Lung microvascular endothelial cell (primary cell): ENCODE results near the gene TTC32. TPM values are rescaled to one million over a fixed set of nuclear protein-coding genes. Genes with fewer than 3 reads are reported as not detected.
A peak's percentile ranks its signal among the peaks of the same experiment; 100 is the strongest.
"Not testable (repeated sequence)": the region's sequence is repeated elsewhere in the genome, so short reads cannot be mapped to it uniquely, and the experiment has no call there.

Experiments
- DNase-seq, 2 donors: peaks; one replicate each; pipeline versions ENCODE4 v3.0.0 to v3.0.0-alpha.2; 2010; ENCODE audit warnings: low read depth in 2 of 2
- total RNA-seq: library from RNA; depleted of rRNA; stranded (reverse); fragments of >200 nt; gene quantifications from 2 replicates; pipeline ENCODE4 v1.2.1, GENCODE V29; 2014

Gene TTC32
- total RNA-seq, 1 donor from 2014 or later = 8.3 TPM

DNA sequence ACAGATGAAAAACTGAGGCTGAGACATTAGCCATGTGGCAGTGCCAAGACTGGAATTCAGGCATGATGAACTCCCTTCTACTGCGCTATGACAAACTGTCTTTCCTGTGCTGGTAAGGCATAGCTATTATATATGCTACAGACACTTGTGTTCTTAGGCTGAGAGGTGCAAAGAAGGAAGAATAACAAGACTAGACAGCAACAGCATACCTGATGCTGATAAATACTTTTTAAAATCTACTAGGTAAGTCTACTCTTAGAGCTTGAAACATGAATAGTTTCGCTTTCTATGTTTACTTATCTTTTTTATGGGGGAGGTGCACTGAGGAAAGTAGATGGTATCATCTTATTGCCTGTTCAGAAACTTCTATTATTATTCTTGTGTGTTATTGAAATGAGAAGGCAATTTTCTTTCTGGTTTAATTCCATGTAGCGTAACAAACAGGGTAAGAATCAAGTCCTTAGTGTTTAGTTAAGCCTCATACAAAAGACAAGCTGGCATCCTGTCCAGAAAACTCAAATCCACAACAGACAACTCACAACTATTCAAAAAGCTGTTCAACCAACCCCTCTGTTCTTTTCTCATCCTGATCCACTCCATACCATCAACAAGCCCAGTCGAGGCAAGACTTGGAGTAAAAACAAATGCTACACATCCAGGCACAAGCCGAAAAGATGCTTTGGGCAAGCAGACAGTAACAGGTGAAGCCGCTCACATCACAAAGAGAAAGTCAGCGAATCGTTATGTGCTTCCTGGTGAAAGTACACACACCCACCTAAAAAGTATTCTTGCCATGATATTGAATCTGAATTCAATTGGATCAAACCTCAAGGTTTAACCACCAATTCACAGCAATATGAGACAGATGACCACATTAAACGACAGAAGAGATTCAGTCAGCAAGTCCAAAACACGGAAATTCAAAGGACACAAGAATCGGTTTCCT lies 1.5 kb downstream of the TTC32 start:
- DNase-seq = peak; percentile 24 to 57

DNA sequence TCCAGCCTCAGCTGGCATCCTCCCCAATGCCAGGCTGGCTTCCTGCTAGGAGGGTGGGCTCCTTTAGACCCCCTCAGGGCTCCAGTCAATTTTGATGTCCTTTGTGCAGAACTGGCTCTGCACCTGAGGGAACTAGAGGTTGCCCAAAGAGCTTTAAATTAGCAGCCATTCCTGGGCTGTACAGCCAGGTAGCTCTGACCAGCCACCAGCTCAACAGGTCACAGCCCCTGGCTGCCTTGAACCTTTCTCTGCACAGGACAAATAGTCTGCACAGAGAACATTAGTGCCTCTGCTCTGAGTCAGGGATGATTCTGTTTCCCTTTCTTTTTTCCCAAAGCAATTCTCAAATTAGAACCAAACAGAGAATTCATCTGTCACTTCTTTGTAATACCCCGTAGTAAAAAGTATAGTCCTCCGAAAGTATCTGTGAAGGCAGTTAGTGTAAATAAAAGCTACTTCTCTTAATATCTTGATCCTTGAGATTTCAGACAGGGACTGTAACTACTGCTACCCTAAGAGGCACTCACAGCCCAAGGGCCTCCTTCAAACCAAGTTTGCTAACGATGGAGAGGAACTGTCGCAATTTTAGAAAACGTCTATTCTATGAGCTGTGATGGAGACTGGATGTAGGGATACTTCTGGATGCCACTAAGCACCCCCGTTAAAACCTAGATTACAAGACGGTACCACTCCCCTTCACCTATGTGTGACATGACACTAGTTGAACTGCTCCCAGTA lies 3.0 kb downstream of the TTC32 start:
- DNase-seq = no peak

DNA sequence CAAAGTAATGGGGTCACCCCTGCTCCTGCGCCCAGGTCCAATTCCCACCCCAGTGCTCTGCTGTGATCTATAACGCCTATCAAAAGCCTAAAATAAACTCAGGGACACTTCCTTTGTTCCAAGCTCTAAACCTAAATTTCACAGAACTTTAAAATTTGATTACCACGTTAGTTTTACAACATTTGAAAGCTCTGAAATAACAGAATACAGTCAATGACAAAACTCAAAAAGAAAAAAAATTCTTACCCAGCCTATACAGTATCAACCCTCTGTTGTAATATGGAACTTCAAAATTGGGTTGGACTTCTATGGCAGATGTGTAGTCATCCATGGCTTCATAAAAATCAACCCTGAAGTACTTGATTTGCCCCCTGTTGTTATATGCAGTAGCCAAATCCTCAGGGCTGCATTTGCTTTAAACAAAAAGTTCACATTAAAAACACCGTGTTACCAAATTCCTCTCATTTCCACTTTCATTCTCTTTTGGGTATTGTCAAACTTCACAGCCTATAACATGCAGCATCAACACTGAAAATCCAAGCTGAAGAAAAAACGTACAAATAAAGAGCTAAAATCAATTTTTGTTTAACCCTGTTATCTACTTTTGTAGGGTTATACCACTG lies 4.0 kb downstream of the TTC32 start:
- DNase-seq = no peak

GRCh38 chr2:19895535-19895934 lies 6.2 kb downstream of the TTC32 start:
- no peak for DNase-seq

- DNase-seq = no peak
Observed at GRCh38 chr2:19894134-19894792, 7.5 kb downstream of the TTC32 start.

GRCh38 chr2:19893520-19894133 lies 8.2 kb downstream of the TTC32 start:
- DNase-seq = no peak

DNA sequence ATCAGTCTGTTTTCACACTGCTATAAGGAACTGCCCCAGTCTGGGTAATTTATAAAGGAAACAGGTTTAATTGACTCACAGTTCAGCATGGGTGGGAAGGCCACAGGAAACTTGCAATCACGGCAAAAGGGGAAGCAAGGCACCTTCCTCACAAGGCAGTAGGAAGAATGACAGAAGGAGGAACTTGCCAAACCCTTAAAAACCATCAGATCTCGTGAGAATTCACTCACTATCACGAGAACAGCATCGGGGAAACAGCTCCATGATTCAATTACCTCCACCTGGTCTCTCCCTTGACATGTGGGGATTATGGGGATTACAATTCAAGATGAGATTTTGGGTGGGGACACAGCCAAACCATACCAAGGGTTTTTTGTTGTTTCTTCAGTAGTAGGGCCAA lies 9.8 kb downstream of the TTC32 start:
- DNase-seq = peak in 1 of 2 donors; percentile 44

GRCh38 chr2:19890104-19890503 lies 11.7 kb downstream of the TTC32 start:
- DNase-seq = no peak

- DNase-seq = no peak
Observed at GRCh38 chr2:19888831-19889230, 13.0 kb downstream of the TTC32 start.

DNA sequence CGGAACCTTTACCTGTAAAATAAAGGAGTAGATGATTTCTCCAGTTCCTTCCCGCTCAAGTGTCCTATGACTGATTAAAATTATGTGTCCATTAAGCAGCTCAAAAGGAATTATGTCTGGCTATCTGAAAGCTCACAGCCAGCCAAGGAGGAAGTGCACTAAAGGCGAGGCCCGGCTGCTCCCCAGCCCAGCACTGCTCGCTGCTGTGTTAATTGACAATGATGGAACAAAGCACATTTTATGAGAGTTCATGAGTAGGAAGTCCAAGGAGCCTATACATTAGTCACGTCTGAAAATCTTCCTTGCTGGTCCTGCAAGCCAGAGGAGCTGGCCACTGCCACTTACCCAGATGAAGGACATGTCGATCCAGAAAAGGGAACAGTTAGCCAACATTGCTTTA lies 14.3 kb downstream of the TTC32 start:
- no peak for DNase-seq

DNA sequence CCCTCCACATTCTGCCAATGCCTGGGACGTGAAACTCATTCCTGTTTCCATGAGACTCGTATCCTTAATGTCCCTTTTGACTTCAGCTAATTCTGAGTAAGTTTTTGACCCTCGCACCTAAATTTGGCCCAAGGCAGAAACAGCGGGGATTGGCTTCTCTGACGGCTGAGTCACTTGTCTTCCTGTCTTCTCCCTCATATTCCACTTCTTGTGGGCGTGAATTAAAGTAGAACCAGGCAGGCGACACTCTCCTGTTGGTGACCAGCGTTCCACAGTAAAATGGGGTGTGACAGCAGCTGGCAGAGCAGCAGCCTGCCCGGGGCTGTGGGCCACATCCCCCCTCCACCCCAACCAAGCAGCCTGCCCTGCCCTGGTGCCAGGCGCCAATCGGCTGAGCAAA lies 15.5 kb downstream of the TTC32 start:
- DNase-seq = no peak

- DNase-seq = no peak
Observed at GRCh38 chr2:19885791-19886190, 16.0 kb downstream of the TTC32 start.

DNA sequence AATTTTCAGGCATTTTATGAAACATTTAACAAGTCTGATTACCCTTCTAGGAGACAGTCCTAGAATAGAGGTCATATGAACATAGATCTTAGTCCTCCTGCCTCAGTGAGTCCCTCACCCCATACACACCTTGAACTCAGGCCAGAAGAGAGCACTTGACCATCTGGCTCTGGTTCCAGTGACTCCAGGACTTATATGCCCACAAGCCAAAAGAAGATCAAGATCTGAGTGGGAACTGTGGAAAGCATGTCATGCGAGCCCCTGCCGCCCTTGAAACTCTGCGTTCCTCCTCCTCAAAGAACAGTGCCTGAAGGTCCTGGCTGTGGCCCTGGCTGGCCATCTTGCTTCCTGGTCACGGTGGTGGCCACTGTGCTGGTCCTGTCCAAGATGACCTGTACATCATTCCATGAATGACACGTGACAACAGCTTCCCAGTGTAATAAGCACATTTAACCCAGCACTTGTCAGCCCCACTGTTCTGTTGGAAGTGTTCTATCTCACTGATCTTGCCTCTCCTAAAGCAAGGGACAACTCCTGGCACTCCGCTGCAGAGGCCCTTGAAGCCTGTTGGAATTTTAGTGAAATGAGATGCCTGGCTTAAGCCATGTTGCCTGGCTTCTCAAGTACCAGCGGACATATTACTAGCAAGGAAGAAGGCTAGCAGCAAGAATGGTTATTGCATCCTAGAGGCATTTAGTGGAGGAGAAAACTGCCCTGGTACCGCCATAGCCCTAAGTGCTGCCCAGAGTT lies 17.6 kb downstream of the TTC32 start:
- DNase-seq = no peak

- DNase-seq = no peak
Observed at GRCh38 chr2:19883486-19883885, 18.3 kb downstream of the TTC32 start.

DNA sequence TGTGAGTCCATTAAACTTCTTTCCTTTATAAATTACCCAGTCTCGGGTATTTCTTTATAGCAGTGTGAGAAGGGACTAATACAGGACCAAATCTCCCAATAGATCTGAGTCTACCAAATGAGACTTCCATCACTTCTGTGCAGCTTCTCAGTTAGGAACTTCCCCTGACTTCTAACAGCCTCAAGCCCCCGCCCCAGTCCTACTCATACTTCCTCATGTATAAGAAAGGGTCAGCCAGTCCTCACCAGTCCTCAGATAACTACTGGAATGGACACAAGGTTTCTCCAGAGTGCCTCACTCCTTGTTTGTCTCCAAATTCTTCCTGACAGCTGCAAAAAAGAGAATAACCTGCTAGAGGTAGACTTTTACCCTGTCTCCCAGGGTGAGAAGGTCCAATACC lies 19.5 kb downstream of the TTC32 start:
- DNase-seq = no peak

- DNase-seq = no peak
Observed at GRCh38 chr2:19881908-19882265, 19.9 kb downstream of the TTC32 start.

- DNase-seq = no peak
Observed at GRCh38 chr2:19881221-19881907, 20.4 kb downstream of the TTC32 start.

GRCh38 chr2:19880191-19880590 lies 21.6 kb downstream of the TTC32 start:
- DNase-seq = not testable (repeated sequence)

DNA sequence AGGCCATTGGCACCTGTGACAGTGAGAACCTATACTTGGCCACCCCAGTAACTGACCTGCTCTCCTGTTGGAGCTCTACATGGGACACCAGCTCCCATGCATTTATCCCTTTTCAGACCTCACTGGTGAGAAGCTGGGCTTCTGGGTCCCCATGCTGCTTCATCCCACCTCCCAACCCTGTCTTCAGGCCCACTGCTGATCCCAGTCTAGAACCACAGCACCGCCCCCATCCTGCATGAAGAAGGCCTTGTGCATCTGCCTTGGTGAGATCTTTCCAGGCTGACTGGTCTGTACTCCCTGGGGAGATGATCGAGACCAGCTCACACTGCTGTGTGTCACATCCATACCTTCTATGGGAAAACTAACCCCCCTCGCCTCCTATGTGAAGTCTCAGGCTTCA lies 22.7 kb downstream of the TTC32 start:
- DNase-seq = no peak
